B cell (primary cell): ENCODE results near the gene SIGLEC7. TPM values are rescaled to one million over a fixed set of nuclear protein-coding genes. Genes with fewer than 3 reads are reported as not detected.

Source experiments
- ATAC-seq: fragments of 200-7000 bp; cut with Tn5 transposase; one replicate; pipeline ENCODE4 v1.10.0; 2021; ENCODE audit warnings: low read depth, mild to moderate bottlenecking, moderate number of reproducible peaks, moderate library complexity
- CTCF ChIA-PET: fragments of 350-600 bp; sonication (Branson Sonifier 250); formaldehyde crosslinking; loops from one replicate; lab custom pipeline; 2021; ENCODE audit warnings: antibody characterized with exemption, inconsistent platforms; lab: Charles Lee
- POLR2A ChIA-PET: fragments of 350-600 bp; sonication (Branson Sonifier 250); formaldehyde crosslinking; loops from one replicate; lab custom pipeline; 2021; ENCODE audit warnings: antibody characterized with exemption; lab: Charles Lee
- DNase-seq: peaks from one replicate; pipeline ENCODE4 v3.0.0; 2013
- H2AFZ ChIP-seq: 2 replicates; pipeline ENCODE4 v1.6.1; 2012; ENCODE audit warnings: mild to moderate bottlenecking, low read depth, low read length; ENCODE audit not compliant: insufficient read depth, poor library complexity, severe bottlenecking
- H3K27ac ChIP-seq, 2 donors: 1 replicate in 1 of 2; 2 replicates in 1 of 2; pipeline ENCODE4 v1.5.1; 2012 to 2013; ENCODE audit warnings: low read length in 2 of 2, mild to moderate bottlenecking in 2 of 2, moderate library complexity in 1 of 2
- H3K27me3 ChIP-seq, 4 experiments: fragments of 200-600 bp in 1 of 4; sonication (generic) in 1 of 4; replicated peaks in 1 of 4; 1 replicate in 2 of 4; 2 replicates in 2 of 4; pipeline versions ENCODE4 v1.6.1 to v1.7.0; 2013 to 2016; ENCODE audit warnings: low read length in 3 of 4, mild to moderate bottlenecking in 2 of 4, mixed read lengths in 1 of 4, moderate library complexity in 1 of 4; ENCODE audit not compliant: insufficient read depth in 4 of 4, control insufficient read depth in 3 of 4; ENCODE audit errors: control extremely low read depth in 1 of 4
- H3K36me3 ChIP-seq, 2 experiments: replicated peaks in 1 of 2; 1 replicate in 1 of 2; 2 replicates in 1 of 2; pipeline versions ENCODE4 v1.6.1 to v1.7.1; 2013; ENCODE audit warnings: low read length in 1 of 2; ENCODE audit not compliant: insufficient read depth in 2 of 2, control insufficient read depth in 1 of 2; ENCODE audit errors: control extremely low read depth in 1 of 2, extremely low read depth in 1 of 2
- H3K4me1 ChIP-seq, 2 donors: fragments of 200-600 bp in 1 of 2; sonication (generic) in 1 of 2; 1 replicate in 1 of 2; 2 replicates in 1 of 2; pipeline versions ENCODE4 v1.5.1 to v1.6.1; 2013 to 2017; ENCODE audit warnings: low read length in 2 of 2; ENCODE audit not compliant: control insufficient read depth in 2 of 2, insufficient read depth in 2 of 2
- H3K4me2 ChIP-seq: replicated peaks from 2 replicates; pipeline ENCODE3; 2012; ENCODE audit warnings: mild to moderate bottlenecking, low read depth, low read length; ENCODE audit not compliant: poor library complexity, severe bottlenecking
- H3K4me3 ChIP-seq, 5 experiments: fragments of 200-600 bp in 1 of 5; sonication (generic) in 1 of 5; 1 replicate in 3 of 5; 2 replicates in 2 of 5; pipeline versions ENCODE4 v1.5.1 to v1.7.0; 2011 to 2016; ENCODE audit warnings: low read length in 4 of 5, mild to moderate bottlenecking in 4 of 5, low read depth in 2 of 5, control low read depth in 1 of 5, moderate library complexity in 1 of 5; ENCODE audit not compliant: insufficient read depth in 1 of 5; ENCODE audit errors: control extremely low read depth in 1 of 5, extremely low read depth in 1 of 5
- H3K79me2 ChIP-seq: fragments of 200-600 bp; sonication (generic); one replicate; pipeline ENCODE4 v1.6.0; 2016; ENCODE audit warnings: low read length; ENCODE audit not compliant: control insufficient read depth, insufficient read depth
- H3K9ac ChIP-seq: fragments of 200-600 bp; sonication (generic); 2 replicates; pipeline ENCODE4 v1.6.1; 2017; ENCODE audit warnings: mild to moderate bottlenecking, low read length, moderate library complexity
- H3K9me3 ChIP-seq, 3 donors: one replicate each; pipeline versions ENCODE4 v1.6.1 to v1.7.1; 2013; ENCODE audit warnings: low read length in 2 of 3; ENCODE audit not compliant: control insufficient read depth in 2 of 3, insufficient read depth in 1 of 3; ENCODE audit errors: control extremely low read depth in 1 of 3
- H4K20me1 ChIP-seq: 2 replicates; pipeline ENCODE4 v1.6.0; 2012; ENCODE audit warnings: mild to moderate bottlenecking, low read length; ENCODE audit not compliant: insufficient read depth, control insufficient read depth, poor library complexity, severe bottlenecking
- H3K27ac Mint-ChIP-seq: one replicate; pipeline ENCODE4 v1.8.0; 2021; ENCODE audit warnings: mixed read lengths
- H3K27me3 Mint-ChIP-seq: one replicate; pipeline ENCODE4 v1.8.0; 2021; ENCODE audit warnings: mixed read lengths
- H3K4me1 Mint-ChIP-seq: one replicate; pipeline ENCODE4 v1.8.0; 2021; ENCODE audit warnings: mixed read lengths
- H3K4me3 Mint-ChIP-seq: one replicate; pipeline ENCODE4 v1.8.0; 2021; ENCODE audit warnings: mixed read lengths
- H3K9me3 Mint-ChIP-seq: one replicate; pipeline ENCODE4 v1.8.0; 2022; ENCODE audit warnings: mixed read lengths; ENCODE audit not compliant: insufficient read depth
- EZH2 ChIP-seq: IDR thresholded peaks from 2 replicates; pipeline ENCODE4 v1.6.1; 2012; ENCODE audit warnings: borderline replicate concordance, low read depth, mild to moderate bottlenecking, moderate library complexity, low read length; ENCODE audit not compliant: insufficient read depth, poor library complexity, severe bottlenecking
- WGBS: methylation state at CpG from one replicate; pipeline ENCODE4 v1.1.5; 2013; ENCODE audit warnings: missing lambda C conversion rate; ENCODE audit not compliant: insufficient coverage; 5-methylcytosine and 5-hydroxymethylcytosine counted together
- intact Hi-C: fragments of 100-400 bp; cut with micrococcal nuclease; formaldehyde crosslinking; loops from one replicate; pipeline ENCODE4 v1.10.0; 2022
- polyA plus RNA-seq: library from polyadenylated mRNA; depleted of rRNA; stranded (reverse); fragments of >200 nt; gene quantifications from 2 replicates; pipeline ENCODE4 v1.2.3, GENCODE V29; 2012
- total RNA-seq, 2 donors: library from RNA; stranded (reverse); fragments of 120-200 nt in 1 of 2; gene quantifications; 1 replicate in 1 of 2; 2 replicates in 1 of 2; pipeline versions ENCODE4 v1.2.3 to v1.2.4, GENCODE V29; 2013 to 2022
- TF ChIP-seq, protein P1 (sequence below): fragments of 200-600 bp; IDR thresholded peaks from one replicate; pipeline ENCODE4 v1.8.0; 2022; ENCODE audit warnings: antibody characterized with exemption, mild to moderate bottlenecking

SIGLEC7 gene
- total and polyA plus RNA-seq, 2 donors (not counting 1 experiment from before 2014, with no cell fraction given) = 0.52 TPM; not detected in 1

DNA sequence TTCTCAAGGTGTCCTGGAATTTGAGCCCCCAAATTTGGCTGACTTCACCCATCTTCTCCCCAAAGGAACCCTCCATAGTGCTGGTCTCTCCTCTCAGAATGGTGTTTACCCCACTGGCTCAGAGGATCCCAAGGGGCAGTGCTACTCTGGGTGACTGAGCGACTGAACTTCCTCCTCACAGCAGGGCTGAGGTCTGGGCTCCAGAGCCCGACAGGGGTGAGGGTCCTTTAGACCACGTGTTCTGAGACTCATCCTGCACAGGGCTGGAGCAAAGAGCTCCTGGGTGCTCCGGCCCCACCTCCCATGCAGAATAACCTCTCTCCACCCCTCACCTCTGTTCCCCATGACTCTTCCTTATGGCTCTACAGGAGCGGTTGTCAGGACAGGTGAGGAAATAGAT, 59.6 kb downstream of the SIGLEC7 start:
- no peak for ATAC-seq
- 0% methylated on average over 3 of the region's 5 CpGs for WGBS
- Mint-ChIP-seq H3K4me3 (no peak overlapping the region), H3K4me1 (no peaks in the 10 kb centered on the region), H3K9me3 (no peaks in the 10 kb centered on the region), H3K27me3 (peaks cover 31% of the 10 kb centered on the region), H3K27ac (no peak overlapping the region)
- CTCF ChIA-PET = no interaction called here
- Histone ChIP-seq H4K20me1 (no peaks in the 10 kb centered on the region), H3K9ac (no peak overlapping the region), H2AFZ (no peak overlapping the region), H3K9me3 (no peaks in the 10 kb centered on the region), H3K4me1 (no peaks in the 10 kb centered on the region), H3K27me3 (peaks cover 0 to 10% (median 1%) of the 10 kb centered on the region in 4 experiments), H3K27ac (no peak overlapping the region), H3K4me3 (no peak overlapping the region), H3K79me2 (no peaks in the 10 kb centered on the region), H3K36me3 (no peaks in the 10 kb centered on the region), H3K4me2 (no peak overlapping the region)
- POLR2A ChIA-PET = no interaction called here
- intact Hi-C loops = no loop called here
- no peak for DNase-seq
- TF ChIP-seq EZH2 = no peak
- TF ChIP-seq, protein P1, sequence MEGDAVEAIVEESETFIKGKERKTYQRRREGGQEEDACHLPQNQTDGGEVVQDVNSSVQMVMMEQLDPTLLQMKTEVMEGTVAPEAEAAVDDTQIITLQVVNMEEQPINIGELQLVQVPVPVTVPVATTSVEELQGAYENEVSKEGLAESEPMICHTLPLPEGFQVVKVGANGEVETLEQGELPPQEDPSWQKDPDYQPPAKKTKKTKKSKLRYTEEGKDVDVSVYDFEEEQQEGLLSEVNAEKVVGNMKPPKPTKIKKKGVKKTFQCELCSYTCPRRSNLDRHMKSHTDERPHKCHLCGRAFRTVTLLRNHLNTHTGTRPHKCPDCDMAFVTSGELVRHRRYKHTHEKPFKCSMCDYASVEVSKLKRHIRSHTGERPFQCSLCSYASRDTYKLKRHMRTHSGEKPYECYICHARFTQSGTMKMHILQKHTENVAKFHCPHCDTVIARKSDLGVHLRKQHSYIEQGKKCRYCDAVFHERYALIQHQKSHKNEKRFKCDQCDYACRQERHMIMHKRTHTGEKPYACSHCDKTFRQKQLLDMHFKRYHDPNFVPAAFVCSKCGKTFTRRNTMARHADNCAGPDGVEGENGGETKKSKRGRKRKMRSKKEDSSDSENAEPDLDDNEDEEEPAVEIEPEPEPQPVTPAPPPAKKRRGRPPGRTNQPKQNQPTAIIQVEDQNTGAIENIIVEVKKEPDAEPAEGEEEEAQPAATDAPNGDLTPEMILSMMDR = no peak

Other genes starting within 250 kb of the SIGLEC7 start
- 0.52 and 1.00 TPM in 2 replicates for gene KLK4, start 230.9 kb upstream of the SIGLEC7 start, total RNA-seq
- gene KLK4, start 230.9 kb upstream of the SIGLEC7 start, polyA plus RNA-seq = 0.45 TPM in 1 of 2 replicates, not detected in the other
- gene KLK5, start 189.3 kb upstream of the SIGLEC7 start, total RNA-seq = not detected in 2 replicates
- not detected in 2 replicates for gene KLK5, start 189.3 kb upstream of the SIGLEC7 start, polyA plus RNA-seq
- not detected in 2 replicates for gene KLK6, start 172.7 kb upstream of the SIGLEC7 start, total RNA-seq
- gene KLK6, start 172.7 kb upstream of the SIGLEC7 start, polyA plus RNA-seq = not detected in 2 replicates
- not detected in 2 replicates for gene KLK7, start 158.4 kb upstream of the SIGLEC7 start, total RNA-seq
- not detected in 2 replicates for gene KLK7, start 158.4 kb upstream of the SIGLEC7 start, polyA plus RNA-seq
- not detected in 2 replicates for gene KLK8, start 140.7 kb upstream of the SIGLEC7 start, total RNA-seq
- not detected in 2 replicates for gene KLK8, start 140.7 kb upstream of the SIGLEC7 start, polyA plus RNA-seq
- not detected in 2 replicates for gene KLK10, start 122.6 kb upstream of the SIGLEC7 start, total RNA-seq
- not detected in 2 replicates for gene KLK10, start 122.6 kb upstream of the SIGLEC7 start, polyA plus RNA-seq
- not detected in 2 replicates for gene KLK11, start 115.7 kb upstream of the SIGLEC7 start, total RNA-seq
- gene KLK11, start 115.7 kb upstream of the SIGLEC7 start, polyA plus RNA-seq = not detected in 2 replicates
- not detected in 2 replicates for gene KLK12, start 107.3 kb upstream of the SIGLEC7 start, total RNA-seq
- gene KLK12, start 107.3 kb upstream of the SIGLEC7 start, polyA plus RNA-seq = not detected in 2 replicates
- gene KLK13, start 77.2 kb upstream of the SIGLEC7 start, total RNA-seq = not detected in 2 replicates
- not detected in 2 replicates for gene KLK13, start 77.2 kb upstream of the SIGLEC7 start, polyA plus RNA-seq
- 0.59 and 0.63 TPM in 2 replicates for gene KLK14, start 59.4 kb upstream of the SIGLEC7 start, total RNA-seq
- gene KLK14, start 59.4 kb upstream of the SIGLEC7 start, polyA plus RNA-seq = 0.49 and 1.5 TPM in 2 replicates
- gene CTU1, start 33.9 kb upstream of the SIGLEC7 start, total RNA-seq = 8.1 and 8.2 TPM in 2 replicates
- gene CTU1, start 33.9 kb upstream of the SIGLEC7 start, polyA plus RNA-seq = 4.3 and 8.4 TPM in 2 replicates
- not detected in 2 replicates for gene SIGLEC9, start 17.4 kb upstream of the SIGLEC7 start, total RNA-seq
- 0.32 and 0.72 TPM in 2 replicates for gene SIGLEC9, start 17.4 kb upstream of the SIGLEC7 start, polyA plus RNA-seq
- 0.49 TPM in 1 of 2 replicates, not detected in the other for gene CD33, start 82.8 kb downstream of the SIGLEC7 start, total RNA-seq
- 0.78 and 1.3 TPM in 2 replicates for gene CD33, start 82.8 kb downstream of the SIGLEC7 start, polyA plus RNA-seq
- not detected in 2 replicates for gene SIGLECL1, start 108.8 kb downstream of the SIGLEC7 start, total RNA-seq
- not detected in 2 replicates for gene SIGLECL1, start 108.8 kb downstream of the SIGLEC7 start, polyA plus RNA-seq
- gene IGLON5, start 169.3 kb downstream of the SIGLEC7 start, total RNA-seq = not detected in 2 replicates
- gene IGLON5, start 169.3 kb downstream of the SIGLEC7 start, polyA plus RNA-seq = not detected in 2 replicates
- gene VSIG10L, start 199.8 kb downstream of the SIGLEC7 start, total RNA-seq = 1.7 and 1.8 TPM in 2 replicates
- 1.3 and 1.4 TPM in 2 replicates for gene VSIG10L, start 199.8 kb downstream of the SIGLEC7 start, polyA plus RNA-seq
- 33.3 and 38.6 TPM in 2 replicates for gene ETFB, start 224.1 kb downstream of the SIGLEC7 start, total RNA-seq
- 72.4 and 76.5 TPM in 2 replicates for gene ETFB, start 224.1 kb downstream of the SIGLEC7 start, polyA plus RNA-seq
- gene CLDND2, start 226.7 kb downstream of the SIGLEC7 start, total RNA-seq = 0.87 and 1.9 TPM in 2 replicates
- gene CLDND2, start 226.7 kb downstream of the SIGLEC7 start, polyA plus RNA-seq = 0.14 TPM in 1 of 2 replicates, not detected in the other
- 1.9 and 2.6 TPM in 2 replicates for gene NKG7, start 230.4 kb downstream of the SIGLEC7 start, total RNA-seq
- gene NKG7, start 230.4 kb downstream of the SIGLEC7 start, polyA plus RNA-seq = 6.6 and 10.1 TPM in 2 replicates
- gene LIM2, start 245.7 kb downstream of the SIGLEC7 start, total RNA-seq = not detected in 2 replicates
- gene LIM2, start 245.7 kb downstream of the SIGLEC7 start, polyA plus RNA-seq = not detected in 2 replicates
- gene C19orf84, start 248.3 kb downstream of the SIGLEC7 start, total RNA-seq = not detected in 2 replicates
- gene C19orf84, start 248.3 kb downstream of the SIGLEC7 start, polyA plus RNA-seq = not detected in 2 replicates